Activated CD8-positive, alpha-beta T cell treated with anti-CD3 and anti-CD28 coated beads for 36 hours (primary cell): ENCODE results near the gene GNPAT. TPM values are rescaled to one million over a fixed set of nuclear protein-coding genes. Genes with fewer than 3 reads are reported as not detected.

Experiments
- ATAC-seq: fragments of 200-7000 bp; cut with Tn5 transposase; one replicate; pipeline ENCODE4 v1.10.0; 2021; ENCODE audit warnings: mild to moderate bottlenecking, moderate library complexity
- CTCF ChIA-PET: fragments of 350-600 bp; sonication (Branson Sonifier 250); formaldehyde crosslinking; loops from one replicate; lab custom pipeline; 2021; ENCODE audit warnings: antibody characterized with exemption; lab: Charles Lee
- POLR2A ChIA-PET: fragments of 350-600 bp; sonication (Branson Sonifier 250); formaldehyde crosslinking; loops from one replicate; lab custom pipeline; 2021; ENCODE audit warnings: antibody characterized with exemption; lab: Charles Lee
- DNase-seq: peaks from one replicate; pipeline ENCODE4 v3.0.0-alpha.2; 2020
- H3K27ac Mint-ChIP-seq: one replicate; pipeline ENCODE4 v1.8.0; 2021; ENCODE audit warnings: mild to moderate bottlenecking, mixed read lengths
- H3K27me3 Mint-ChIP-seq: one replicate; pipeline ENCODE4 v1.8.0; 2021; ENCODE audit warnings: mixed read lengths
- H3K36me3 Mint-ChIP-seq: one replicate; pipeline ENCODE4 v1.8.0; 2021; ENCODE audit warnings: low read depth, mixed read lengths
- H3K4me1 Mint-ChIP-seq: one replicate; pipeline ENCODE4 v1.8.0; 2021; ENCODE audit warnings: low read depth, mixed read lengths
- H3K4me3 Mint-ChIP-seq: one replicate; pipeline ENCODE4 v1.8.0; 2021; ENCODE audit warnings: mild to moderate bottlenecking, moderate library complexity, mixed read lengths
- H3K9me3 Mint-ChIP-seq: one replicate; pipeline ENCODE4 v1.8.0; 2021; ENCODE audit warnings: mixed read lengths
- CTCF ChIP-seq: fragments of 200-600 bp; IDR thresholded peaks from one replicate; pipeline ENCODE4 v1.8.0; 2022; ENCODE audit warnings: antibody characterized with exemption, mild to moderate bottlenecking
- intact Hi-C: fragments of 100-400 bp; cut with micrococcal nuclease; formaldehyde crosslinking; loops from one replicate; pipeline ENCODE4 v1.10.0; 2022
- total RNA-seq, 2 experiments: library from RNA; stranded (reverse); gene quantifications; one replicate each; pipeline ENCODE4 v1.2.3, GENCODE V29; 2021

The GNPAT gene
- total RNA-seq, 2 experiments from 2014 or later: 56.2 to 59.6 TPM

GRCh38 chr1:231235526-231236207 is 5.3 kb upstream of the GNPAT start:
- CTCF ChIA-PET: no interaction called here
- Mint-ChIP-seq H3K9me3 (no peaks in the 10 kb centered on the region), H3K27ac (no peak overlapping the region), H3K4me3 (no peak overlapping the region), H3K4me1 (peaks cover 48% of the 10 kb centered on the region), H3K27me3 (no peaks in the 10 kb centered on the region), H3K36me3 (peaks cover 51% of the 10 kb centered on the region)
- intact Hi-C loops: no loop called here
- no peak for DNase-seq
- POLR2A ChIA-PET: interaction anchor here (0.8 kb wide), 1 partner anchor 21 kb away, joined by 3 read pairs; no protein-coding TSS in a partner anchor
- no peak for ATAC-seq
- TF ChIP-seq CTCF: no peak

- CTCF ChIA-PET: no interaction called here
These were observed 4.8 kb upstream of the GNPAT start for GRCh38 chr1:231236208-231236591.

GRCh38 chr1:231236938-231237337 is 4.1 kb upstream of the GNPAT start:
- Mint-ChIP-seq H3K27ac (no peak overlapping the region), H3K4me1 (peaks cover 46% of the 10 kb centered on the region), H3K27me3 (no peaks in the 10 kb centered on the region), H3K9me3 (no peaks in the 10 kb centered on the region), H3K36me3 (peaks cover 44% of the 10 kb centered on the region), H3K4me3 (no peak overlapping the region)
- intact Hi-C loops: no loop called here
- ATAC-seq: no peak
- no peak for TF ChIP-seq CTCF
- POLR2A ChIA-PET: no interaction called here
- DNase-seq: no peak
- CTCF ChIA-PET: no interaction called here

More at GRCh38 chr1:231236208-231236591, 4.8 kb upstream of the GNPAT start:
- H3K9me3 Mint-ChIP-seq: no peaks in the 10 kb centered on the region
- peaks cover 47% of the 10 kb centered on the region for H3K36me3 Mint-ChIP-seq
- H3K4me3 Mint-ChIP-seq: no peak overlapping the region
- POLR2A ChIA-PET: no interaction called here
- no peaks in the 10 kb centered on the region for H3K27me3 Mint-ChIP-seq
- no peak for DNase-seq
- no peak for TF ChIP-seq CTCF
- no peak overlapping the region for H3K27ac Mint-ChIP-seq
- intact Hi-C loops: no loop called here
- H3K4me1 Mint-ChIP-seq: peaks cover 46% of the 10 kb centered on the region
- no peak for ATAC-seq

GRCh38 chr1:231238298-231238697 is 2.7 kb upstream of the GNPAT start:
- DNase-seq: no peak
- no peaks in the 10 kb centered on the region for H3K27me3 Mint-ChIP-seq
- intact Hi-C loops: no loop called here
- H3K27ac Mint-ChIP-seq: no peak overlapping the region
- TF ChIP-seq CTCF: no peak
- CTCF ChIA-PET: no interaction called here
- peaks cover 56% of the 10 kb centered on the region for H3K4me1 Mint-ChIP-seq
- ATAC-seq: no peak
- H3K9me3 Mint-ChIP-seq: no peaks in the 10 kb centered on the region
- peaks cover 47% of the 10 kb centered on the region for H3K36me3 Mint-ChIP-seq
- no peak overlapping the region for H3K4me3 Mint-ChIP-seq
- POLR2A ChIA-PET: no interaction called here

GRCh38 chr1:231240531-231240882 is 505 bp upstream of the GNPAT start:
- H3K9me3 Mint-ChIP-seq: no peaks in the 10 kb centered on the region
- peaks cover 52% of the 10 kb centered on the region for H3K36me3 Mint-ChIP-seq
- POLR2A ChIA-PET: interaction anchor here (0.7 to 0.9 kb wide), 2 partner anchors 598 to 814 kb away, joined by 3 read pairs; no protein-coding TSS in a partner anchor
- no peaks in the 10 kb centered on the region for H3K27me3 Mint-ChIP-seq
- ATAC-seq (peak; percentile 1), DNase-seq (no peak)
- peak overlapping the region; percentile 99 for H3K4me3 Mint-ChIP-seq
- intact Hi-C loops: no loop called here
- H3K27ac Mint-ChIP-seq: peak overlapping the region; percentile 98
- CTCF ChIA-PET: interaction anchor here (0.9 to 1.6 kb wide), 2 partner anchors 16 to 97 kb away, joined by 3 to 4 read pairs; partner anchors contain the start of genes EXOC8 and SPRTN
- peaks cover 59% of the 10 kb centered on the region for H3K4me1 Mint-ChIP-seq
- no peak for TF ChIP-seq CTCF
